GM12878 (cell line): ENCODE data around the gene COPS7A. TPM values are rescaled to one million over a fixed set of nuclear protein-coding genes. Genes with fewer than 3 reads are reported as not detected.

Source experiments
- ATAC-seq: fragments of 200-7000 bp; cut with Tn5 transposase; 3 replicates; pipeline ENCODE4 v1.9.1; 2020; ENCODE audit warnings: mild to moderate bottlenecking, moderate library complexity
- BruUV-seq: library from RNA; stranded (reverse); fragments of 400-500 nt; replicated peaks from 2 replicates; lab custom pipeline; 2021; lab: Mats Ljungman, UMichigan
- CTCF ChIA-PET: fragments of 300-600 bp; sonication (Branson Sonifier 250); formaldehyde crosslinking; extraction: SDS; loops from one replicate; lab custom pipeline; 2021; ENCODE audit warnings: inconsistent platforms; lab: Yijun Ruan, JAX
- POLR2A ChIA-PET: fragments of 350-600 bp; formaldehyde crosslinking; extraction: SDS; loops from one replicate; lab custom pipeline; 2021; ENCODE audit warnings: inconsistent platforms; lab: Charles Lee
- RAD21 ChIA-PET: fragments of 300-600 bp; sonication (Branson Sonifier 250); formaldehyde crosslinking; loops from one replicate; lab custom pipeline; 2023; ENCODE audit warnings: antibody characterized with exemption; ENCODE audit not compliant: unreplicated experiment; lab: Charles Lee
- SMC1A ChIA-PET: fragments of 300-600 bp; sonication (Branson Sonifier 250); formaldehyde crosslinking; loops from one replicate; lab custom pipeline; 2023; ENCODE audit not compliant: unreplicated experiment, uncharacterized antibody; lab: Charles Lee
- DNase-seq: peaks from one replicate; pipeline ENCODE4 v3.0.0-alpha.2; 2011; ENCODE audit warnings: low read depth, low spot score
- FAIRE-seq: peaks from 3 replicates; lab custom pipeline; 2011; peaks lifted over from hg19 to GRCh38; lab: Jason Lieb, UNC
- H2AFZ ChIP-seq: 2 replicates; pipeline ENCODE4 v1.6.0; 2011; ENCODE audit warnings: low read depth, low read length, control low read depth; ENCODE audit not compliant: control insufficient read depth
- H3K27ac ChIP-seq: 2 replicates; pipeline ENCODE4 v1.5.1; 2011; ENCODE audit warnings: control low read depth; ENCODE audit not compliant: control insufficient read depth, insufficient read depth
- H3K27me3 ChIP-seq, 2 experiments: replicated peaks in 1 of 2; 2 replicates each; pipeline versions ENCODE4 v1.6.0 to v1.6.1; 2011; ENCODE audit warnings: low read length in 1 of 2; ENCODE audit not compliant: control insufficient read depth in 2 of 2, insufficient read depth in 2 of 2
- H3K36me3 ChIP-seq, 2 experiments: 2 replicates each; pipeline ENCODE4 v1.5.1; 2011; ENCODE audit warnings: low read length in 1 of 2; ENCODE audit not compliant: control insufficient read depth in 2 of 2, insufficient read depth in 2 of 2
- H3K4me1 ChIP-seq: 2 replicates; pipeline ENCODE4 v1.6.1; 2011; ENCODE audit warnings: mild to moderate bottlenecking, low read length, moderate library complexity, mixed read lengths; ENCODE audit not compliant: control insufficient read depth, insufficient read depth
- H3K4me2 ChIP-seq: 2 replicates; pipeline ENCODE4 v1.6.0; 2011; ENCODE audit warnings: control low read depth; ENCODE audit not compliant: control insufficient read depth, insufficient read depth
- H3K4me3 ChIP-seq: fragments of 200-600 bp; sonication (generic); 2 replicates; pipeline ENCODE4 v1.5.1; 2016
- H3K79me2 ChIP-seq: 2 replicates; pipeline ENCODE4 v1.6.0; 2011; ENCODE audit warnings: low read length; ENCODE audit not compliant: control insufficient read depth, insufficient read depth
- H3K9ac ChIP-seq: 2 replicates; pipeline ENCODE4 v1.8.0; 2011; ENCODE audit warnings: low read length, control low read depth, mixed read lengths; ENCODE audit not compliant: control insufficient read depth, insufficient read depth
- H3K9me3 ChIP-seq: replicated peaks from 3 replicates; pipeline ENCODE4 v1.5.1; 2011; ENCODE audit warnings: mild to moderate bottlenecking, low read length; ENCODE audit not compliant: control insufficient read depth, insufficient read depth
- H4K20me1 ChIP-seq: 2 replicates; pipeline ENCODE4 v1.6.0; 2011; ENCODE audit not compliant: control insufficient read depth, insufficient read depth
- CBX5 ChIP-seq: sonication (generic); IDR thresholded peaks from 2 replicates; pipeline ENCODE4 v1.6.1; 2016; ENCODE audit warnings: low read depth, moderate library complexity, mild to moderate bottlenecking, inconsistent platforms
- E4F1 ChIP-seq: fragments of 450-650 bp; IDR thresholded peaks from 2 replicates; pipeline ENCODE4 v1.6.1; 2018; ENCODE audit warnings: borderline replicate concordance, mild to moderate bottlenecking; ENCODE audit not compliant: partially characterized antibody
- ETV6 ChIP-seq, 2 experiments: fragments of 450-650 bp in 1 of 2; IDR thresholded peaks in 1 of 2; conservative IDR thresholded peaks in 1 of 2; 2 replicates each; pipeline ENCODE4 v1.6.1; 2014; ENCODE audit warnings: antibody characterized with exemption in 1 of 2, borderline replicate concordance in 1 of 2, low read depth in 1 of 2, mild to moderate bottlenecking in 1 of 2, moderate library complexity in 1 of 2
- EZH2 ChIP-seq: IDR thresholded peaks from 2 replicates; pipeline ENCODE4 v1.6.1; 2012; ENCODE audit warnings: low read depth, mild to moderate bottlenecking, control low read depth, inconsistent platforms, low read length, borderline replicate concordance; ENCODE audit not compliant: control insufficient read depth
- FOS ChIP-seq: IDR thresholded peaks from 3 replicates; pipeline ENCODE4 v1.6.1; 2011; ENCODE audit warnings: borderline replicate concordance; ENCODE audit not compliant: insufficient read length; ENCODE audit errors: extremely low read depth
- GABPA ChIP-seq: IDR thresholded peaks from 2 replicates; pipeline ENCODE4 v1.6.1; 2014; ENCODE audit warnings: antibody characterized with exemption, low read depth, mild to moderate bottlenecking, inconsistent platforms
- PML ChIP-seq: IDR thresholded peaks from 2 replicates; pipeline ENCODE4 v1.6.1; 2012; ENCODE audit warnings: low read length, inconsistent platforms
- POLR2AphosphoS5 ChIP-seq: IDR thresholded peaks from 2 replicates; pipeline ENCODE4 v1.6.1; 2011; ENCODE audit warnings: mild to moderate bottlenecking, low read length, inconsistent platforms
- RAD21 ChIP-seq: IDR thresholded peaks from 2 replicates; pipeline ENCODE4 v1.6.1; 2011; ENCODE audit warnings: mild to moderate bottlenecking, low read depth, low read length, moderate library complexity; ENCODE audit not compliant: insufficient read depth
- RUNX3 ChIP-seq: IDR thresholded peaks from 2 replicates; pipeline ENCODE4 v1.6.1; 2012; ENCODE audit warnings: low read length, inconsistent platforms
- SMC3 ChIP-seq: IDR thresholded peaks from 2 replicates; pipeline ENCODE4 v1.6.1; 2011; ENCODE audit warnings: low read length, improper control_type of control experiment, borderline replicate concordance
- SPI1 ChIP-seq: IDR thresholded peaks from 2 replicates; pipeline ENCODE4 v1.6.1; 2011; ENCODE audit warnings: low read depth, mild to moderate bottlenecking, low read length, moderate library complexity, borderline replicate concordance; ENCODE audit not compliant: insufficient read depth
- SRF ChIP-seq, 2 experiments: IDR thresholded peaks; 2 replicates each; pipeline ENCODE4 v1.6.1; 2011; ENCODE audit warnings: low read depth in 2 of 2, low read length in 2 of 2, mild to moderate bottlenecking in 1 of 2, moderate library complexity in 1 of 2
- STAT3 ChIP-seq: IDR thresholded peaks from 2 replicates; pipeline ENCODE4 v1.6.1; 2011; ENCODE audit warnings: low read depth, low read length, improper control_type of control experiment
- SUPT20H ChIP-seq: IDR thresholded peaks from 2 replicates; pipeline ENCODE4 v1.6.1; 2011; ENCODE audit warnings: low read depth, mild to moderate bottlenecking, low read length, moderate library complexity, borderline replicate concordance; ENCODE audit not compliant: control insufficient read depth
- TAF1 ChIP-seq: IDR thresholded peaks from 2 replicates; pipeline ENCODE4 v1.6.1; 2011; ENCODE audit warnings: mild to moderate bottlenecking, low read depth, low read length, borderline replicate concordance
- TCF12 ChIP-seq: IDR thresholded peaks from 2 replicates; pipeline ENCODE4 v1.6.1; 2011; ENCODE audit warnings: low read depth, mild to moderate bottlenecking, low read length
- YY1 ChIP-seq: IDR thresholded peaks from 2 replicates; pipeline ENCODE4 v1.6.1; 2011; ENCODE audit warnings: low read depth, mild to moderate bottlenecking, low read length
- ZBTB11 ChIP-seq: fragments of 450-650 bp; formaldehyde crosslinking; IDR thresholded peaks from 2 replicates; pipeline ENCODE4 v1.5.0; 2022; ENCODE audit warnings: mild to moderate bottlenecking, missing genetic modification characterization
- ZSCAN29 ChIP-seq: fragments of 450-650 bp; IDR thresholded peaks from 2 replicates; pipeline ENCODE4 v1.6.1; 2017; ENCODE audit warnings: mild to moderate bottlenecking, moderate library complexity
- WGBS: methylation state at CpG from one replicate; pipeline ENCODE4 v1.1.6; 2016; ENCODE audit warnings: low lambda C conversion rate; ENCODE audit not compliant: insufficient replicate concordance, insufficient coverage; ENCODE audit errors: missing lambda C conversion rate; 5-methylcytosine and 5-hydroxymethylcytosine counted together
- in situ Hi-C: fragments of 300-500 bp; cut with MboI; formaldehyde crosslinking; loops from 9 replicates; pipeline ENCODE4 v1.14.3; 2018; ENCODE audit warnings: mixed read lengths
- intact Hi-C: fragments of 100-400 bp; cut with micrococcal nuclease; formaldehyde crosslinking; loops from one replicate; pipeline ENCODE4 v1.14.2; 2022; ENCODE audit not compliant: unreplicated experiment
- polyA plus RNA-seq, 11 experiments: library from polyadenylated mRNA; depleted of rRNA in 4 of 11; unstranded in 6 of 11; stranded (reverse) in 5 of 11; fragments of >200 nt; fragmentation: Nextera tagmentation in 4 of 11; fragmentation: Illumina TruSeq in 1 of 11; extraction: Ambion mirVana in 4 of 11; extraction: Trizol in 1 of 11; gene quantifications; 1 replicate in 1 of 11; 2 replicates in 10 of 11; pipeline versions ENCODE4 v1.2.1 to v1.2.3, GENCODE V29; 2011 to 2016; ENCODE audit warnings: inconsistent platforms in 2 of 11, missing spikeins in 2 of 11, low read depth in 1 of 11
- total RNA-seq, 4 experiments: library from RNA; depleted of rRNA in 3 of 4; stranded (reverse); fragments of >200 nt in 3 of 4; fragmentation: Illumina TruSeq in 1 of 4; extraction: Trizol in 1 of 4; gene quantifications; 2 replicates each; pipeline versions ENCODE4 v1.2.1 to v1.2.3, GENCODE V29; 2013 to 2021

COPS7A gene
- total and polyA plus RNA-seq, 10 of the 15 experiments (the other 5 are each of a cell fraction or from before 2014, with no cell fraction given), result 25.7 to 74.0 (median 51.9) TPM

- POLR2A ChIA-PET, result interaction anchor here (0.6 kb wide), 1 partner anchor 142 kb away, joined by 5 read pairs; no protein-coding TSS in a partner anchor
- no peak overlapping the region for H3K27ac ChIP-seq
- no peak overlapping the region for H3K4me3 ChIP-seq
- TF ChIP-seq YY1, result no peak
- no peak for TF ChIP-seq ETV6 (conservative IDR thresholded peaks at IDR 0.05 in 1 of 2, IDR thresholded peaks at IDR 0.05 in 1 of 2; ENCODE audit: borderline replicate concordance in 1 of 2, low read depth in 1 of 2)
- no peak for TF ChIP-seq RUNX3
- TF ChIP-seq FOS, result no peak
- no peak for TF ChIP-seq PML
- no peak for TF ChIP-seq TAF1
- TF ChIP-seq POLR2AphosphoS5, result no peak
- TF ChIP-seq CBX5, result no peak
- no peak for TF ChIP-seq E4F1
- TF ChIP-seq SUPT20H, result no peak
- TF ChIP-seq ZBTB11, result no peak
- no peak for TF ChIP-seq SRF (IDR thresholded peaks at IDR 0.05; ENCODE audit: low read depth in 2 of 2, low read length in 2 of 2)
- TF ChIP-seq TCF12, result no peak
- no peak for TF ChIP-seq EZH2
- TF ChIP-seq STAT3, result no peak
- TF ChIP-seq SMC3, result no peak
- TF ChIP-seq RAD21, result no peak
- no peak for TF ChIP-seq ZSCAN29
- TF ChIP-seq GABPA, result no peak
- TF ChIP-seq SPI1, result no peak
- TF ChIP-seq, all 136 proteins: peak for 0
- DNase-seq (no peak), ATAC-seq (no peak), FAIRE-seq (no peak)
- Histone ChIP-seq H2AFZ (no peak overlapping the region), H4K20me1 (no peaks in the 10 kb centered on the region), H3K27me3 (no peaks in the 10 kb centered on the region), H3K9me3 (no peaks in the 10 kb centered on the region), H3K79me2 (peaks cover 11% of the 10 kb centered on the region), H3K4me2 (no peak overlapping the region), H3K4me1 (peaks cover 12% of the 10 kb centered on the region), H3K9ac (no peak overlapping the region), H3K36me3 (no peaks in the 10 kb centered on the region)
- CTCF ChIA-PET, result interaction anchor here (0.7 to 1.4 kb wide), 2 partner anchors 98 to 132 kb away, joined by 3 read pairs; no protein-coding TSS in a partner anchor
- in situ Hi-C loops, result no loop called here
- 80% methylated on average over 3 of the region's 4 CpGs for WGBS
- intact Hi-C loops, result no loop called here
- BruUV-seq, result no TSS peak
- RAD21 ChIA-PET, result no interaction called here
- SMC1A ChIA-PET, result interaction anchor here (2.8 kb wide), 1 partner anchor 29 kb away, joined by 9 read pairs; no protein-coding TSS in a partner anchor
Measured at GRCh38 chr12:6693832-6694355, 30.0 kb upstream of the COPS7A start.
